GM15510 (cell line): Measurements from ENCODE around the gene KRTAP10-3.

Experiments used
- POLR2A ChIP-seq: IDR thresholded peaks from 3 replicates; pipeline ENCODE4 v1.6.1; 2011; ENCODE audit warnings: borderline replicate concordance; ENCODE audit not compliant: insufficient read length; ENCODE audit errors: extremely low read depth

KRTAP10-3 gene

DNA sequence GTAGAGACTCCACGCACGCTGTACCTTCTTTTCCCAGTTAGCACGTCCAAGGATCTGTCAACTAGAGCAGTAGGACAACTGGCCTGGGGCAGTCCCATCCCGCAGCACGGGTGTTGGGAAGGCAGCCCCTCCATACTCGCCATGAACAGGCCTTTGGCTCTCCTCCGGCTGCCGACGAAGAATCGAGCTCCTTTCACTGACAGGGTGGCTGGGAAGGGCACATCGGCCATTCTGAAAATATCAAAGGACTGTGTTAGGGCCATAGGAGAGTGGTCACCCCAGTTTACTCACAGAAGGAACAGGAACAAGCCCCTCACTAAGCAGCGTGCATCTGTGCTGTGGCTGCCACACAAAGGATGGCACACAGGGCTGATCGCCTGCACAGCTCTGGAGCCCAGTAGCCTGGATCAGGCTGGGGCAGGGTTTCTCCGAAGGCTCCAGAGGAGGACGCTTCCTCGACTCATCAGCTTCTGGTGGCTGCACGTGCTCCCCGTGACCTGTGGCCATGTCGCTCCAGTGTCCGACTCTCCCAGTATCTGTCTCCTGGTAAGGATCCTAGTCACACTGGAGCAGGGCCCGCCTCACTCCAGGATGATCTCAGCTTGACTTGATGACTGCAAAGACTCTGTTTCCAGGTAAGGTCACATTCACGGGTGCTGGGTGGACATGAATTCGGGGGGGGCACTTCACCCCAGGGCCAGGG, 27.5 kb downstream of the KRTAP10-3 start:
- no peak for TF ChIP-seq POLR2A

DNA sequence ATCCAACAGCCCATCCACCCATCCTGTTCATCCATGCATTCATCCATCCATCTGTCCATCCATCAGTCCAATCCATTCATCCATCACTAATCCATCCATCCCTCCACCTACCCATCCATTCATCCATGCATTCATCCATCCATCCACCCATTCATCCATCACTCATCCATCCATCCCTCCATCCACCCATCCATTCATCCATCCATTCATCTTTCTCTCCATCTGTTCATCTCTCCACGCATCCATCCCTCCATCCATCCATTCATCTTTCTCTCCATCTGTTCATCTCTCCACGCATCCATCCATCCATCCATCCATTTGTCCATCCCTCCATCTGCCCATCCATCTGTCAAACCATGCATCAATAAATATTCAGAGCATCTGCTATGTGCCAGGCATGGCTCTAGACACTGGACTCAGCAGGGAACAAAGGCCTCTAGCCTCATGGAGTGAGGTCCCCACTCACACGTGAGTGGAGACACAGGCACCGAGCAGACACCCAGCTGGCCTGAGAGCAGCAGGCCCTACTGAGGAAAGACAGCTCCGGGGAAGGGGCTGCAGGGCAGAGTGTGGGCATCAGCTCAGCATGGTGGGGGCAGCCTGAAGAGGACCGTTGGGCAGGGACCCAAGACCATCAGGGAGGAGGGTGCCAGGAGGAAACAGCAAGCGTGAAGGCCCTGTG, 28.2 kb downstream of the KRTAP10-3 start:
- no peak for TF ChIP-seq POLR2A

DNA sequence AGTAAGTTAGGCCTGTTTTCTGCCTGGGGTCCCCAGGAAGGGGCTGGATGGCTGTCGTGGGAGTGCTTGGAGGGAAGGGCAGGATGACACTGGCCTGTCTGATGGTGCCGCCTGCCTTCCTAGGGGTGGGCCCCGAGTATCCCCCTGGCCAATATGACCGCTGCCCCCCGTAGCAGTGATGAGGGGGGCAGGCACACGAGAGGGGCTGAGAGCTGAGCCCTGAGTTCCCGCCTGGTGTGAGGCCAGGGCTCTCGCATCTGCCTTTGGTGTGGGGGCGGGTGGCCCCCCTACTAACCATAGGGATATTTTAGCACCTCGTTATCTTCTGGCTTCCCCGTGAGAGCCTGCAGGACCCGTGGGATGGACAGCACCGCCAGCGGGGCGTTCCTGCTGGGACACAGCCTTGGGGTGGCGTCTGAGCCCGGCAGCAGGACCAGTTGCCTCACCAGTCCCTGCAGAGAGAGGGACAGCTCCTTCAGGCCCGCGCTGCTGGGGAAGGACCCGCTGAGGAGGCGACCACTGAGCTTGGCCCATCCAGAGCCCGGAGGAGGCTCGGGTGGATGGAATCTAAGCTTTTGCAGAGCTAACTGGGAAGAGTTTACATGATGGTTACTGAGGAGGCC, 29.0 kb downstream of the KRTAP10-3 start:
- no peak for TF ChIP-seq POLR2A

DNA sequence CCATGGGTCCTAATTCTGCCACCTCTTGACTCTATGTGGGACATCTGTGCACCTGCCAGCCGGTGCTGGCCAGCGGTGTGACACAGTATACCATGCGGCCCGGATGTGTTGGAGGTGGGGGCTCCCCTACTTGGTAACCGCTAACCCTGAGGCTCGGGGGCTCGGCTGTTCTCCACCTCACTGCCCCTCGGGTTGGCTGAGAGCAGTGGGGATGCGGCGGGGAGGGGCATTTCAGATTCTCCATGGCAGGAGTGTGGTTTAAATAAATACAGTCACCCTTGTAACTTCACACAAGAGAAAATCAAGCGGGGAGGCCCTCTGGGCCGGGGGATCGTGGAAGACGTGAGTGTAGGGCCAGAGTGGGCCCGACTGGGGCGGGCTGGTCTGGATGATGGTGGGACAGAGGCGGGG, 29.6 kb downstream of the KRTAP10-3 start:
- TF ChIP-seq POLR2A: no peak

DNA sequence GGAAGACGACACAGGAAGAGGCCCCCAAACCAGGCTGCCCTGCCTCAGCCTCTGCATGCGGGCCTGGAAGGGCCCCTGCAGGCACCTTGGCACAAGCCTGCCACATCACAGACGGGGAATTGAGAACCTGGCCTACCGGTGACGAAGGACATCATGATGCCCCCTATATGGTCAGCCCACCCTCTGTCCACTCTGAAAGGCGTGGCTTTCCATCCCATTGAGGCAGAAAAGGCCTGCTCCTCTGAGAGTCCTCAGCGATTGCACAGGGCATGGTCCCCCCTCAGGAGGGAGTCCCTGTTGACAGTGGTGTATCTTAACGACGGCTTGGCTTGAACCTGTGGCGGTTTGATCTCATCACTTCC, 30.0 kb downstream of the KRTAP10-3 start:
- TF ChIP-seq POLR2A: no peak

DNA sequence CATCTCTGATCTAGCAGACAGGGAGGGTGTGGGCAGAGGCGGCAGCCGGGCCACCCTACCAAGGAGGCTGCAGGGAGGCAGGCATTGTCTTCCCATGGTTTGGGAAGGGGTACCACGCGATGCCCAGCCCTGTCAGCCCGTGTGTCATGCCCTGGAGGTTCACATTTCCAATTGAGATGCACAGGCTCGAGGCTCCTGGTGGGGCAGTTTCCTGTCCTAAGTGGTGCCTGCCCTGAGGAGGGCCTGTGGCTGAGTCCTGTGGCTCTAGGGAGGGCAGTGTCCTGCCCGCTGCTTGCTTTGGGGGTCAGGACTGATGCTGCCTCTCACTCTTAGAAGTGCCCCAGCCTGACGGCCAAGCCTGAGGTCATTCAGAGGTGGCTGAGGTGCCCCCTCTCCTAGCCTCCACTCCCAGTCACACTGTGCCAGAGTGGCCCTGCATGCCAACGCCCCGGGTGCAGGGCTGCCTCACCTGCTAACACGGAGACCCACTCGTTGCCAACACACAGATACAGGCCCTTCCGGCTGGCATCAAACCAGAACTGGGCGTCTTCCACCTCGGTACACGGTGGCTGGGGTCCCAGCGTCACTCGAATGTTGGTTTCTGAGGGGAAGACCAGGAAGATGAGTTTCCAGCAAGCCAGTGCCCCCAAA, 30.5 kb downstream of the KRTAP10-3 start:
- TF ChIP-seq POLR2A: no peak

DNA sequence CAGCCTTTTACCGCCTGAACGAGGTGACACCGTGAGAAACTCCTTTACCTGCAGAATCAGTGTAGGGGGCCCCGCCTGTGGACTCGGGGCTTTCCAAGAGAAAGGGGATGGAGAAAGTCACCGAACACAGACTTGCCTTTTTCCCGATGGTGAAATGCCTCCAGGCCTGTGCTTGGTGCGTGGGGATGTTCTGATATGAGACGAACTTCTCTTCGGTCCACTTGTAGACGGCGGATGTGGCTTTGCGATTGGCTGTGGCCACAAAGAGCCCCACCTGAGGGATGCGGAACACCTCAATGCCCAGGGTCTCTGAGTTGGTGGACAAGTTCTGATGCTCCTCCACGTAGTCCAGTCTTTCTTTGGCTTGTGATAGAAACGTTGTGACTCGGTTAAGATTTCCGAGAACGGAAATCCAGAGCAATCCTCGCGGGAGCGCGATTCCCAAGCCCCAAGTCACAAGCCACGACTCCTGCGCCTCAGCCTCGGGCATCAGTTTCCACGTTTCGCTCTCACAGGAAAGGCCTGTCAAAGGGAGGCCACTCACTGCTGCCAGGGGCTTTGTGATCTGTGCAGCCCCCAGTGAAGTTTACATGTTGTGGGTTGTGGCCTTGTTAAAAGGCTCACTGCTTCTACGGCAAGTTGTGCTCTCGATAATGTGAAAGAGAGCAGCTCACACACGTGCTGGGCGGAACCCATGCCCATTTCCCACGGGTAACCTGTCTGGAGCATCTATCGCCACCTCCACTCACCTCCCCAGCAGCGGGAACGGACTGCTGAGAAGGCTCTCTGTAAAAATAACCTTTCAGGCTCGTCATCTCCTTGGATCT, 31.2 kb downstream of the KRTAP10-3 start:
- TF ChIP-seq POLR2A: no peak

DNA sequence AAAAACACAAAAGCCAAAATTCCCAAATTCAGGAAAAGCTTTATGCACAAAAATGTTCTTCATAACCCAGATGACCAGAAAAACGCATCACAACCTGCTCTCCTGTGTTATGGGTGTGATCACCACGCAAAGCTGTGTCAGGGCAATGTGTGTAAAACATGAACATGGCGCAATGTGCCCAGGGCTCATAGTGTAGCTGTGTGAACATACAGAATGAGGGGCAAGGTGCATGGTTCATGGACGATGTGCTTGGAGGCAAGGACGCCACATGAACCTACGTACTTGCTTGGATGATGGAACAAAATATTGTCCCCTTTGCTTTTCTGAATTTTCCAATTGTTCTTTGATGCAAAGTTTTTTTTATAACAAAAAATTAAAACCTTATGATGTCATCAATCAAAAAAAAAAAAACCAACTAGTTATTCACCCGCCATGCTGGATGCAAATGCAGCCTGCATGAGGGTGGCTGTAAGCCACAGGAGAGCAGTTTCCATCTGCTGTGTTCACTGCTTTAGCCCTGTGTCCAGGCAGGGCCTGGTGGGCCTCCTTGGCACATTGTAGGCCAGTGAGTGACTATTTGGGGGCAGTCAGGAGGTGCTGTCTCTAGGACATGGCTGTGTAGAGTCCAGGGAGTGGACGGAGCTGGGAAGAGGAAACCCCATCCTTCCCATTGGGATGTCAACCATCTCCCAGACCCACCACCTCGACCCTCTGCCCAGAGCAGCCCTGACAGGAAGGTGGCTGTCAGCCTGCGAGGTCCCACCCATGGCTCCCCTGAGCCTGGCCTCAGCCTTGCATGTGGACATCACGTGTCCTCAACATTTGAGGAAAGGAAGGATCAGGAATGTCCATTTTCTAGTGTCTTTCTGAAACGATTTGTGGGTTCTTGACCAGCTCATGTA, 32.2 kb downstream of the KRTAP10-3 start:
- no peak for TF ChIP-seq POLR2A

DNA sequence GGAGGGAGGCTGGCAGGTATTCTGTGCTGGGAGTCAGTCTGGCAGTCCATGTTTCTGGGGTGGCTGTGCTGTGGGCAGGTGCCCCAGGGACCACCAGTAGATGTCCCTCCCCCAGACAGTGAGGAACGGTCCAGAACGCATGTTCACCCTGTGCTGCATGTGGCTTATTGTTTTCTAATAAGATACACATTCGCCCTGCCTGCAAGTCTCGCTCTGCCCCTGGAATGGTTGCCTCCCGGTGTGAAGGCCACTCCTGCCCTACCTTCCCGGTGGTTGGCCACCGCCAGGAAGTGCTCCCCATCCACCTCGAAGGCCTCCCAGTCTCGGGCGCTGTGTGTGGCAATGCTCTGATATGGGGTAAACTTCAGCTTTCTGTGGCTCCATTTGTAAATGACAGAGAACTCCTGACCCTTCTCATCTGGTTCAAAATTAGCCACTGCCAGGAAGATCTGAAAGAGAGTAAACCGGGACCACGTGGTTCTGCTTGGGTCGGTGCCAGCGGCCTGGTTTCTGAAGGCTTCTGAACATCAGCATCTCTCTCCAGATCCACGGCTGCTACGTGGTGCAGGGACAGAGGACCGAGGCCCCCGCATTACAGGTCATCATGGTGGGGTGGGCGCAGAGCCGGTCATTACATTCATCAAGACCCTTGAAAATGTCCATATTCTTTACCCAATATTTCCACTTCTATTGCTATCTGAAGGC, 33.1 kb downstream of the KRTAP10-3 start:
- TF ChIP-seq POLR2A: no peak

DNA sequence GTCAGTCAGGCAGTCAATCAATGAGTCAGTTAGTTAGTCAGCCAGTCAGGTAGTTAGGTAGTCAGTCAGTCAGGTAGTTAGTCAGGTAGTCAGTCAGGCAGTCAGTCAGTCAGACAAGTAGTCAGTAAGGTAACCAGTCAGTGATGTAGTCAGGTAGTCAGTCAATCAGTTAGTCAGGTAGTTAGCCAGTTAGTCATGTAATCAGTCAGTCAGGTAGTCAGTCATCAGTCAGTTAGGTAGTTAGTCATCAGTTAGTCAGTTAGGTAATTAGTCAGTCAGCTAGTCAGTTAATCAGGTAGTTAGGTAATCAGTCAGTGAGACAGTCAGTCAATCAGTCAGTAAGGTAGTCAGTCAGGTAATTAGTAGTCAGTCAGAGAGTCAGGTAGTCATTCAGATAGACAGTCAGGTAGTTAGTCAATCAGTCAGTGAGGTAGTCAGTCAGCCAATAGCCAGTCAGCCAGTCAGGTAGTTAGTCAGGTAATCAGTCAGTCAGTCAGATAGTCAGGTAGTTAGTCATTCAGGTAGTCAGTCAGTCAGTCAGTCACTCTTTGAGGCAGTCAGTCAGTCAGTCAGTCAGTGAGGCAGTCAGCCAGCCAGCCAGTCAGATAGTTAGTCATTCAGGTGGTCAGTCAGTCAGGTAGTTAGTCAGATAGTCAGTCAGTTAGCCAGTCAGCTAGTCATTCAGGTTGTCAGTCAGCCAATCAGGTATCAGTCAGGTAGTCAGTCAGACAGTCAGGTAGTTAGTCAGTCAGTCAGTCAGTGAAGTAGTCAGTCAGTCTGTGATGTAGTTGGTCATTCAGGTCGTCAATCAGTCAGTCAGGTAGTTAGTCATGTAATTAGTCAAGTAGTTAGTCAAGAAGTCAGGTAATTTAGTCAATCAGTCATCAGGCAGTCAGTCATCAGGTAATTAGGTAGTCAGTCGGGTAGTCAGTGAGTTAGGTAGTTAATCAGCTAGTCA, 33.9 kb downstream of the KRTAP10-3 start:
- no peak for TF ChIP-seq POLR2A

DNA sequence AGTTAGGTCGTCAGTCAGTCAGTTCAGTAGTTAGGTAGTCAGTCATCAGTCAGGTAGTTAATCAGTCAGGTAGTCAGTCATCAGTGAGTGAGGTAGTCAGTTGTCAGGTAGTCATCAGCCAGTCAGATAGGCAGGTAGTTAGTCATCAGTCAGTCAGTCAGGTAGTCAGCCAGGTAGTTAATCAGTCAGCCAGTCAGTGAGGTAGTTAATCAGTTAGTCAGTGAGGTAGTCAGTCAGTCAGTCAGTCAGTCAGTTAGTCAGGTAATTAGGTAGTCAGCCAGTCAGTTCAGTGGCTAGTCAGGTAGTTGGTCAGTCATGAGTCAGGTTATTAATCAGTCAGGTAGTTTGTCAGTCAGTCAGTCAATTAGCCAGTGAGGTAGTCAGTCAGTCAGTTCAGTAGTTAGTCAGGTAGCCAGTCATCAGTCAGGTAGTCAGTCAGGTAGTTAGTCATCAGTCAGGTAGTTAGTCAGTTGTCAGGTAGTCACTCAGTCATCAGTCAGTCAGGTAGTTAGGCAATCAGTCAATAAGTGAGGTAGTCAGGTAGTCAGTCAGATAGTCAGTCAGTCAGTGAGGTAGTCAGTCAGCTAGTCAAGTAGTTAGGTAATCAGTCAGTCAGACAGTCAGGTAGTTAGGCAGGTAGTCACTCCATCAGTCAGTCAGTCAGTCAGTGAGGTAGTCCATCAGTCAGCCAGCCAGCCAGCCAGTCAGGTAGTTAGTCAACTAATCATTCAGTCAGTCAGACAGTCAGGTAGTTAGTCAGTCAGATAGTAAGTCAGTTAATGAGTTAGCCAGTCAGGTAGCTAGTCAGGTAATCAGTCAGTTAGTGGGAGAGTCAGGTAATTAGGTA, 34.8 kb downstream of the KRTAP10-3 start:
- no peak for TF ChIP-seq POLR2A
